Measurements from ENCODE around the gene RAPGEF1.

The RAPGEF1 gene

DNA sequence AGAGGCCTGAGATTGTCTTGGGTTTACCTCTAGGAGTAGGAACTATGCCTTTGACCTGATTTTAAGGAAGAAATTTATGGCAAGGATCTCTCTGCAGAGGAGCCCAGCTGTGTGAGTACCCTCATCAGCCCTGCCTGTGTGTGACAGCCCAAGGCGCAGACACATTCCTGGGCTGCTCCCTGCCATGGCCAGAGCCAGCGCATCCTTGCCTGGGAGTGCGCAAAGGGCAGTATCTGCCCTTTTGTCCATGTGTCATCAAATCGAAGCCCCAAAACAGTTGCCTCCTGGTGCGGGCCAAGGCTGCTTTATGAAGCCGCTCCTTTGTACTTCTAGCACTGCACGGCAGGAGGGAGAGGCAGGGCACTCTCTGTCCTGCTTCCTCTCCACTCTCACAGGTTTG lies 142.6 kb downstream of the RAPGEF1 start:
- ChIA-PET POLR2A (no interaction called here), CTCF (interaction anchor here (1.3 kb wide), 1 partner anchor 142 kb away, joined by 3 read pairs; no protein-coding TSS in a partner anchor)
- Histone ChIP-seq H3K27ac (ENCODE audit: extremely low read depth, low read depth, low read length) (no peak overlapping the region), H3K4me1 (ENCODE audit: control insufficient read depth, insufficient read depth, low read length) (no peaks in the 10 kb centered on the region), H3K9me3 (ENCODE audit: control insufficient read depth, insufficient read depth, low read depth, low read length) (no peaks in the 10 kb centered on the region), H3K36me3 (ENCODE audit: control insufficient read depth in 2 of 2, insufficient read depth in 1 of 2, low read length in 2 of 2) (peaks cover 4 to 58% of the 10 kb centered on the region in 2 experiments; a peak in 2 of 3 replicates), H3K4me3 (ENCODE audit: low read depth, low read length) (no peak overlapping the region)
- TF ChIP-seq EGR2 (tag by site-specific recombination; IDR thresholded peaks at IDR 0.05; ENCODE audit: low read depth) (no peak), ZNF501 (tag by site-specific recombination; IDR thresholded peaks at IDR 0.05) (no peak)

DNA sequence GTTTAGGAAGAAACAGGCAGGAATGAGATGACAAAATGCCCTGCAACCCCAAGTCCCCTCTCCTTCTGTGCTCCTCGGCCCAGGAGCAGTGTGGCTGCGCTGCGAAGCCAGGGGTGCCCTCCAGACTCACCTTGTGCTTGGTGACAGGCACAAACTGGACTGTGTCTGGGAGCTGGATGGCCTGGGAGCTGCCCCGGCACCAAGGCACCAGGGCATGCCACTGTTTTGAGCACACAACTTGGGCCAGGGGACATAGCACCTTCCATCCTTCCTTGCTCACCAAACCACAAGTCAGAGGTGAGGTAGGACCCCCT lies 143.5 kb downstream of the RAPGEF1 start:
- ChIA-PET POLR2A (no interaction called here), CTCF (interaction anchor here (1.3 kb wide), 1 partner anchor 143 kb away, joined by 3 read pairs; no protein-coding TSS in a partner anchor)
- Histone ChIP-seq H3K4me3 (ENCODE audit: low read depth, low read length) (no peak overlapping the region), H3K4me1 (ENCODE audit: control insufficient read depth, insufficient read depth, low read length) (no peaks in the 10 kb centered on the region), H3K27ac (ENCODE audit: extremely low read depth, low read depth, low read length) (no peak overlapping the region), H3K36me3 (ENCODE audit: control insufficient read depth in 2 of 2, insufficient read depth in 1 of 2, low read length in 2 of 2) (peaks cover under 1 to 53% of the 10 kb centered on the region in 2 experiments; a peak in 2 of 3 replicates), H3K9me3 (ENCODE audit: control insufficient read depth, insufficient read depth, low read depth, low read length) (no peaks in the 10 kb centered on the region)
- no peak for TF ChIP-seq ZNF624 (tag by site-specific recombination; IDR thresholded peaks at IDR 0.05)
- TF ChIP-seq ZSCAN30 (tag by site-specific recombination; IDR thresholded peaks at IDR 0.05) = no peak
- TF ChIP-seq, protein P1, sequence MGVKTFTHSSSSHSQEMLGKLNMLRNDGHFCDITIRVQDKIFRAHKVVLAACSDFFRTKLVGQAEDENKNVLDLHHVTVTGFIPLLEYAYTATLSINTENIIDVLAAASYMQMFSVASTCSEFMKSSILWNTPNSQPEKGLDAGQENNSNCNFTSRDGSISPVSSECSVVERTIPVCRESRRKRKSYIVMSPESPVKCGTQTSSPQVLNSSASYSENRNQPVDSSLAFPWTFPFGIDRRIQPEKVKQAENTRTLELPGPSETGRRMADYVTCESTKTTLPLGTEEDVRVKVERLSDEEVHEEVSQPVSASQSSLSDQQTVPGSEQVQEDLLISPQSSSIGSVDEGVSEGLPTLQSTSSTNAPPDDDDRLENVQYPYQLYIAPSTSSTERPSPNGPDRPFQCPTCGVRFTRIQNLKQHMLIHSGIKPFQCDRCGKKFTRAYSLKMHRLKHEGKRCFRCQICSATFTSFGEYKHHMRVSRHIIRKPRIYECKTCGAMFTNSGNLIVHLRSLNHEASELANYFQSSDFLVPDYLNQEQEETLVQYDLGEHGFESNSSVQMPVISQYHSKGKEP (tag by site-specific recombination; IDR thresholded peaks at IDR 0.05) = no peak
- TF ChIP-seq ZNF2 (tag by site-specific recombination; IDR thresholded peaks at IDR 0.05) = no peak
- no peak for TF ChIP-seq ZNF677 (tag by site-specific recombination; IDR thresholded peaks at IDR 0.05)
- TF ChIP-seq OVOL3 (tag by site-specific recombination; IDR thresholded peaks at IDR 0.05) = no peak
- TF ChIP-seq, protein P2, sequence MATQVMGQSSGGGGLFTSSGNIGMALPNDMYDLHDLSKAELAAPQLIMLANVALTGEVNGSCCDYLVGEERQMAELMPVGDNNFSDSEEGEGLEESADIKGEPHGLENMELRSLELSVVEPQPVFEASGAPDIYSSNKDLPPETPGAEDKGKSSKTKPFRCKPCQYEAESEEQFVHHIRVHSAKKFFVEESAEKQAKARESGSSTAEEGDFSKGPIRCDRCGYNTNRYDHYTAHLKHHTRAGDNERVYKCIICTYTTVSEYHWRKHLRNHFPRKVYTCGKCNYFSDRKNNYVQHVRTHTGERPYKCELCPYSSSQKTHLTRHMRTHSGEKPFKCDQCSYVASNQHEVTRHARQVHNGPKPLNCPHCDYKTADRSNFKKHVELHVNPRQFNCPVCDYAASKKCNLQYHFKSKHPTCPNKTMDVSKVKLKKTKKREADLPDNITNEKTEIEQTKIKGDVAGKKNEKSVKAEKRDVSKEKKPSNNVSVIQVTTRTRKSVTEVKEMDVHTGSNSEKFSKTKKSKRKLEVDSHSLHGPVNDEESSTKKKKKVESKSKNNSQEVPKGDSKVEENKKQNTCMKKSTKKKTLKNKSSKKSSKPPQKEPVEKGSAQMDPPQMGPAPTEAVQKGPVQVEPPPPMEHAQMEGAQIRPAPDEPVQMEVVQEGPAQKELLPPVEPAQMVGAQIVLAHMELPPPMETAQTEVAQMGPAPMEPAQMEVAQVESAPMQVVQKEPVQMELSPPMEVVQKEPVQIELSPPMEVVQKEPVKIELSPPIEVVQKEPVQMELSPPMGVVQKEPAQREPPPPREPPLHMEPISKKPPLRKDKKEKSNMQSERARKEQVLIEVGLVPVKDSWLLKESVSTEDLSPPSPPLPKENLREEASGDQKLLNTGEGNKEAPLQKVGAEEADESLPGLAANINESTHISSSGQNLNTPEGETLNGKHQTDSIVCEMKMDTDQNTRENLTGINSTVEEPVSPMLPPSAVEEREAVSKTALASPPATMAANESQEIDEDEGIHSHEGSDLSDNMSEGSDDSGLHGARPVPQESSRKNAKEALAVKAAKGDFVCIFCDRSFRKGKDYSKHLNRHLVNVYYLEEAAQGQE (tag by site-specific recombination; IDR thresholded peaks at IDR 0.05) = no peak
- no peak for TF ChIP-seq ZNF19 (tag by site-specific recombination; IDR thresholded peaks at IDR 0.05; ENCODE audit: low read depth)
- no peak for TF ChIP-seq ZXDB (tag by site-specific recombination; IDR thresholded peaks at IDR 0.05)

DNA sequence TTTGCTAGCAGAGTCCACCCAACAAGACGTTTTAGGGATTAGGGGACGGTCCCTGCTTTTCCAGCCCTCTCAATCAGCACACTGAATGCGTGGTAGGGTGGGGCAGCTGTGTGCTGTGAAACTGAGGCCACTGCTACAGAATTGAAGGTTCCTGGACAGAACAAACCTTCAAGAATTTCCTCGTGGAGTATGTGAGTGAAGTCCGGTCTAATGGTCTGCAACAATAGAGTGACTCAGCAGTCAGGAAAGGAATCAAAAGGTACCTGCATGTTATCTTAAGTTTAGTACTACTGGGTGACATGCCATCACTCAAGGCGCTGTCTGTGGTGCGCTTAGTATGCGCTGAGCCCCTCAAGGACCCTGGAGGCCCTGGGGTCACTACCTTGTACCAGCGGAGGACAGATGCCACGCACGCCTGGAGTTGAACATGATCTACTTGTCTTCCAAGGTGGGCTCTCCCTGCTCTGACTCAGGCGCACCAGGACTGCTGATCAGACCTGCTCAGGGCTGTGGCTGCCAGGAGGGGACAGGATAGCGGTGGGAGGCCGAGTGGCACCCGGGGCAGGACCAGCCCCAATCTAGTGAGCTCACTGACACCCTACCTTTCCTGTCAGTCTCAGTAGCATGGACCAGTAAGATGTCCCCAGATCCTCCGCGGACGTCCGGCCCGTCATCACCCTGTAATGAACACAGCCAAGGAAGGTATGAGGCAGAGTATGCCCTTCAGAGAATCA lies 144.0 kb downstream of the RAPGEF1 start:
- ChIA-PET CTCF (interaction anchor here (1.3 to 8.8 kb wide), 3 partner anchors 141 to 147 kb away, joined by 3 to 193 read pairs (median 4); partner anchors contain the start of gene RAPGEF1), POLR2A (no interaction called here)
- Histone ChIP-seq H3K4me1 (ENCODE audit: control insufficient read depth, insufficient read depth, low read length) (no peaks in the 10 kb centered on the region), H3K4me3 (ENCODE audit: low read depth, low read length) (no peak overlapping the region), H3K9me3 (ENCODE audit: control insufficient read depth, insufficient read depth, low read depth, low read length) (no peaks in the 10 kb centered on the region), H3K36me3 (ENCODE audit: control insufficient read depth in 2 of 2, insufficient read depth in 1 of 2, low read length in 2 of 2) (peaks cover 0 to 50% of the 10 kb centered on the region in 2 experiments; a peak in 2 of 3 replicates), H3K27ac (ENCODE audit: extremely low read depth, low read depth, low read length) (no peak overlapping the region)
- TF ChIP-seq ZNF366 (tag by site-specific recombination; conservative IDR thresholded peaks at IDR 0.05) (no peak), ZBTB48 (tag by site-specific recombination; IDR thresholded peaks at IDR 0.05) (0 out of 2 replicates have a peak, but pooled peaks have one; percentile 12)
